Measurements from ENCODE around the gene MST1. TPM values are rescaled to one million over a fixed set of nuclear protein-coding genes. Genes with fewer than 3 reads are reported as not detected.
"Not testable (repeated sequence)": the region's sequence is repeated elsewhere in the genome, so short reads cannot be mapped to it uniquely, and the experiment has no call there.

The MST1 gene
- total and polyA plus RNA-seq, 5 experiments from 2014 or later: 0.29 to 13.7 (median 1.1) TPM

DNA sequence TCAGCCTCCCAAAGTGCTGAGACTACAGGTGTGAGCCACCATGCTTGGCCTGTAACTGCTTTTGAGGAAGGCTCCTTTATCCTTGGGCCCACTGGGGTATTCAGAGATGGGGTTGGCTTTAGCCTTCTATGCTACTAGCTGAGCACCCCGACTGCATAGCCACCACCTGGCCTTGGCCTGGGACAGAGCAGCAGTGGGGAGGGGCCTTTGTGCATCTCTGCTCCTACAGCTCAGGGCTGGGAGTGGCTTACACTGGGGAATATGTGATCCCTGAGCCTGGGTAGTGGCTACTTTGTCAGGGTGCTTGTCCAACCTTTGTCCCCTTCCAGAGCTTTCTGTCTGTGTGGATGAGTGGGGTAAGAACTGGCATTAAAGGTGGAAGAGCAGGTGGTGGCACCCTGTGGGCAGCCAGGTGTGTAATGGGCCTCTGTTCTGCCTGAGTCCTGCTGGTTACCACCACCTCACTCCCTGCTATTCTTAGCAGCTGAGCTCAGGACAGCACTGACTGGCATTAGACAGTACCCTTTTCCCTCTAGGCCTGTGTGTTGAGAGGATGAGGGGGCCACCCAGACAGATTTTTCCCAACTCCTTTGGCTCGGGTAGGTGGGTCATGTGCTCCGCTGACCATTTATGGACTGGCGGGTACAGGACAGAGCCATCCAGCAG, 6.2 kb upstream of the MST1 start:
- DNase-seq, H3K4me3 Mint-ChIP-seq, POLR2A ChIA-PET, H3K9me3 Mint-ChIP-seq, H3K27me3 Mint-ChIP-seq, ATAC-seq: not testable (repeated sequence)
- Mint-ChIP-seq H3K4me1 (peaks cover 8 to 21% (median 20%) of the 10 kb centered on the region in 4 donors), H3K36me3 (peaks cover 0 to 11% (median 0%) of the 10 kb centered on the region in 3 donors), H3K27ac (peak overlapping the region in 1 of 10 donors; percentile 38)

DNA sequence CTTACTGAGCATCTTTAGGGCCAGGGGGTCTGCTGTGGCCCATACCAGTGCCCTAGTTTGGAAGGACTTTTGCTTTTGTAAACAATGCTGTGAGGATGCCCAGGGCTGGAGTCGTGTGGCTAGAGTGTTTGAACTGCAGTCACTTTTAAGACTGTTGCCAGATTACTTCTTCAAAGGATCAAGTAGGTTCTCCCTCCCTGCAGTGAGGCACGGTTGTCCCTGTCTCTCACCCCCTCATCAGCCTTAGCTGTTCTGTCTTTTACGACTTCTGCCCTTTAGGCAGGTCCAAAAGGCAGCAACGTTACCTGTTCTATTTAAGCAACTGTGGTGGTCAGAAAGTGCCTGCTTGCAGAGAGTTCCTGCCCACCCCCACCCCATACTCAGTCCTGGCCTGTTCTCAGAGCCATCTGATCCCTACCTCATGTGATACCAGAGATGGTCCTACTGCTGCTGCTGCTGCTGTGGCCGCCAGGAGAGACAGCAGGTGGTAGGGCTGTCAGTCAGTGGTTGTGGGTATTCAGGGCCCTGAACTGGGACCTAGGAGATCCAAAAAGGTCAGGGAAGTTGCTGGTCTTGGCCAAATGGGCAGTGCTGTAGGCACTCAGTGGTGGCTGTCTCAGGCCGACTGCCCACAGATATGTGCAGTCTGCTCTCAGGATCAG, 5.3 kb upstream of the MST1 start:
- POLR2A ChIA-PET, H3K36me3 Mint-ChIP-seq, ATAC-seq, DNase-seq, H3K9me3 Mint-ChIP-seq, H3K27ac Mint-ChIP-seq, H3K27me3 Mint-ChIP-seq: not testable (repeated sequence)
- H3K4me3 Mint-ChIP-seq: peak overlapping the region in 1 of 10 donors; percentile 15
- peaks cover 13 to 30% (median 28%) of the 10 kb centered on the region in 4 donors for H3K4me1 Mint-ChIP-seq

DNA sequence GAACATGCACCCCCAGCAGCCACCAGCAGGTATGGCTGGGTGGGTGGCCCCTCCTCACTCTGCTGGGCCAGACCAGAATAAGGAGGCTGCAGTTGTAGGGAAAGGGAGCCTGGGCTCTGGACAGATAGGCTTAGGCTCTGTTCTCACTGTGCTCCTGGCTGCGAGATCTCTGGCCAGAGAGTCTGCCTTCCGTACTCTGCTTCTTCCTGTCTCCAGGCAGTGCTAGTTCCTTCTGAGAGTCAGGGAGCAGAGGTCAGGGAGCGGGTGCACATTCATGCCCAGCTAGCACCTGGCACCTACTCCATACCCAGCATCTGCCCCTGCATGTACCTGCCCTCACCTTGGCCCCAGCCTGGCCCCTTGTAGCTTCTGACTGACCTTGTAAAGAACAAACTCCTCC, 2.2 kb upstream of the MST1 start:
- peak overlapping the region in 3 of 10 donors; percentile 29 to 41 (median 34) for H3K27ac Mint-ChIP-seq
- H3K36me3 Mint-ChIP-seq, H3K9me3 Mint-ChIP-seq, ATAC-seq, DNase-seq, POLR2A ChIA-PET, H3K27me3 Mint-ChIP-seq: not testable (repeated sequence)
- H3K4me3 Mint-ChIP-seq: peak overlapping the region in 6 of 10 donors; percentile 36 to 98 (median 96)
- peaks cover 17 to 48% (median 45%) of the 10 kb centered on the region in 4 donors for H3K4me1 Mint-ChIP-seq

DNA sequence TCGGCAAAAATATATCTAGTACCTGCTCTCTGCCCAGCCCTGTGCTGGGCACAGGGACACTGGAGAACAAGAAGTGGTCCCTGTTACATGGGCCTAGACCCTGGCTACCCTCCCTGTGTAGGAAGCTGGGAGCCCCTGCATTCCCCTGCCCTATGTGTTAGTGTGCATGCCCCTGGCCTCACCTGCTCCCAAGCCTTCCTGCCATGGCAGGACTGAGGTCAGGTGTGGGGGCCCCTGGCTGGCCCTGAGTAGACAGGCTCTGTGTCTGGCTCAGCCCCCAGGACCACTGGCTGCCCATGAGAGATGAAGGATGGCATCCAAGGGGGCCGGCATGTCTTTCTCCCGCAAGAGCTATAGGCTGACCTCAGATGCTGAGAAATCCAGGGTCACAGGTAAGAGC, 1.6 kb upstream of the MST1 start:
- Mint-ChIP-seq H3K4me1 (peaks cover 17 to 50% (median 47%) of the 10 kb centered on the region in 4 donors), H3K4me3 (peak overlapping the region; percentile 92 to 98 (median 96)), H3K27ac (peak overlapping the region in 7 of 10 donors; percentile 20 to 77 (median 41))
- H3K9me3 Mint-ChIP-seq, H3K36me3 Mint-ChIP-seq, DNase-seq, POLR2A ChIA-PET, ATAC-seq, H3K27me3 Mint-ChIP-seq: not testable (repeated sequence)

DNA sequence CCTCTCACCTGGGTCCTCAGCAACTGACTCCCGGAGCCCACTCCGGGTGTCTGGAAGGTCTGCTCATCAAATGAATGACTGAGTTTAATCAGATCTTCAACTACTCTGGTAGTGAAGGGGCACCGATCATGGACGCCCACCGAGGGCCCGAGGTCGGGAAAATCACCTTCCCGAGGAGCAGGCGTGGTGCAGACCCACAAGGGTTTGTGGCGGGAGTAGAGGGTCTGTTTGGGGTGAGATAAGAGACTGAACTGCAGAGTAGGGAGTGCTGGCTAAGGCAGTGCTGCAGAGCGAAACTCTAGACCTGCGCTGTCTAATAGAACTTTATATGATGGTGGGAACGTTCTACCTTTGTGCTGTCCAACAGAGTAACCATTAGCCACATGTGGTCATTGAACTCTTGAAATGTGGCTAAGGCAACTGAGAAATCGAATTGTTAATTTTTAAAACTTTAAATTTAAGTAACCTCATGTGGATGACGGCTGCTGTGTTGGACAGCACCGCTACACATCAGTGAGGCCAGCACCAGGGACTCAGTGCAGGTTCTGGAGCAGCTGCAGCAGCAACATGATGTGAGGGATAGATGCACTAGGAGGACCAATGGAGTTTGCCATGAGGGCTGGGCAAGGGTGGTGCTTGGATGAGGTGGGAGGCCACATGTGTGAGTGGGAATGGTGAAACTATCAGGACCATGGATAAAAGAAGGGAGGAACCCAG, 792 bp upstream of the MST1 start:
- H3K36me3 Mint-ChIP-seq, H3K9me3 Mint-ChIP-seq, ATAC-seq, H3K27me3 Mint-ChIP-seq: not testable (repeated sequence)
- DNase-seq: peak in 1 of 10 donors; percentile 10
- Mint-ChIP-seq H3K4me3 (peak overlapping the region; percentile 92 to 98 (median 96)), H3K4me1 (peaks cover 17 to 54% (median 47%) of the 10 kb centered on the region in 4 donors), H3K27ac (peak overlapping the region; percentile 33 to 99 (median 98))
- POLR2A ChIA-PET: interaction anchor here (0.6 to 1.1 kb wide), 4 partner anchors 15 to 360 kb away, joined by 3 to 4 read pairs (median 3); no protein-coding TSS in a partner anchor

DNA sequence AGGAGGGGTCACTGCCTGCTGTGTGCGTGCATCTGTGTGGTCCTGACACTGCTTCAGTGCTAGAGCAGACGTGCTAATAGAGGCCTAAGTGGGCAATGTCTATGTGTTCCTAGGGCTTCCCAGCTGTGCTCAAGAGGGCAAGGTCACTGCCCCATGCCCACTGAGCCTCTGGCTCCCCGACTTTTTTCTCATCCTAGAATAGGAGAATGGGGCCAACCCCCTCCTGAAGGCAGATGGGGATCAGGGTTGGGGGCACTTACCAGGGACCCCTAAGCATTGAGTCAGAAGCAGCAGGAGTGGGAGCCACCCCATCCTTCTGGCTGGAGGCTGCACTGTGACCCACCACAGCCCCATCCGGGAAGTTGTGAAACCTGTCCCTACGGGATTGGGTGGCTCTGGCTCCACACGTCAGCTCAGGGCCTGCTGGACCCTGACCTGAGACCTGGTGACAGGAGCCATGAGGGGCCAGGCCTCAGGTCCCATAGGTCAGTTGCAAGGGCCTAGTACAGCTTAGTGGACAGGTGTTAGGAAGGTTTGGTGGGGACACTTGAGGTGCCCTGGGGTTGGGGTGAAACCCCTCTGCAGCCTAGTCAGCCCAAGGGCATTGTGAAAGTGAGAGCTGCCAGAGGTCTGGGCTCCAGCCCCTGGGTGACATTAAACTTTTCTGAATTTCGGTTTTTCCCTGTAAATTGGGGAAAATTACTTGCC, 782 bp downstream of the MST1 start:
- Mint-ChIP-seq H3K4me1 (peaks cover 15 to 48% (median 45%) of the 10 kb centered on the region in 4 donors), H3K27ac (peak overlapping the region; percentile 93 to 99 (median 98)), H3K4me3 (peak overlapping the region; percentile 92 to 98 (median 96))
- DNase-seq, H3K9me3 Mint-ChIP-seq, H3K27me3 Mint-ChIP-seq, ATAC-seq, H3K36me3 Mint-ChIP-seq: not testable (repeated sequence)
- POLR2A ChIA-PET: interaction anchor here (0.6 to 1.5 kb wide), 3 partner anchors 10 to 619 kb away, joined by 3 to 5 read pairs (median 3); no protein-coding TSS in a partner anchor

DNA sequence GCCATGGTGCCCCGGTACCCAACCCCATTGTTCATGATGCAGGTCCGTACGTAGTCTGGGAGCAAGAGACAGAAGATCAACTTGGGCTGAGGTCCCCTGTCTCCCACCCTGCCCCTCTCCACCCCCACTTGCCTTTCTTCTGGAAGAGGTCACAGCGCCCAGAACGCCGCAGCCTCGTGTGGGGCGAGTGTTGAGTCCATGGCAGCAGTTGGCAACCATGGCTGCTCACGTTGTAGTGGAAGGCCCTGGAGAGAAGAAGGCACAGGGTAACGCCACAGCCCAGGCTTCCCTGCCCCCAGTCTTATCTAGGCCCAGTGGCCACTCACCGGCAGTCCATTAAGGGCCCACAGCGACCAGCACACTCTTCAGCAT, 1.9 kb downstream of the MST1 start:
- H3K9me3 Mint-ChIP-seq, H3K27me3 Mint-ChIP-seq, ATAC-seq, DNase-seq, POLR2A ChIA-PET, H3K36me3 Mint-ChIP-seq: not testable (repeated sequence)
- Mint-ChIP-seq H3K4me3 (peak overlapping the region in 9 of 10 donors; percentile 50 to 98 (median 76)), H3K4me1 (peaks cover 12 to 45% (median 42%) of the 10 kb centered on the region in 4 donors), H3K27ac (peak overlapping the region in 2 of 10 donors; percentile 20 to 85)

DNA sequence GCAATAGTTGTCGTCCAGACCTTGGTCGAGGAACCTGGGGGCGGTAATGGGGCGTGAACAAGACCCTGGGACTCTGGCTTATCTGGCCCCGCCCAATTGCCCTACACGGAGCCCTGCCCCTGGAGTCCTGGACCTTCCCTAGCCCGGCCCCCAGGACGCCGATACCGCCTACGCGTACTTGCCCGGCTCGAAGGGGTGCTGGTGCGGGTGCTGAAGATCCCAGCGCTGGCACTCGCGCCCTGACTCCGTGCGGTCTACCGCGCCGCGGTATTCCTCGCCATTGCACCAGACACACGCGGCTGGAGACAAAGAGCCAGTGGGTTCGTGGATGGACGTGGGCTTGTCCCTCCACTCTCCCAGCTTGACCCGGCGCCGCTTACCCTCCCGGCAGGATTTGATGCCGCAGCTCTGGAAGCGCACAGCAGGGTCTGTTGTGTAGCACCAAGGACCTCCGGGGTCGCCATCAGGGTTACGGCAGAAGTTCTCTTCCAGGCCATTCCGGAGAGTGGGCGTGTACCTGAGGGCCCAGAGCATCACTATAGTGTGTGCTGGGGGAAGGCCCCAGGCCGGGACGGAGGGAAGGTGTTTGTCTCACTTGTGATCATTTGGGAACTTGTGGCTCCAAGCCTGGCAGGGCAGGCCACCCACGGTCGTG, 2.4 kb downstream of the MST1 start:
- H3K36me3 Mint-ChIP-seq, H3K27me3 Mint-ChIP-seq, POLR2A ChIA-PET, H3K9me3 Mint-ChIP-seq: not testable (repeated sequence)
- ATAC-seq: peak; percentile 29 to 39
- H3K4me3 Mint-ChIP-seq: peak overlapping the region; percentile 29 to 98 (median 66)
- peak in 7 of 10 donors; percentile 10 to 54 (median 28) for DNase-seq
- peak overlapping the region in 1 of 10 donors; percentile 85 for H3K27ac Mint-ChIP-seq
- peaks cover 12 to 44% (median 39%) of the 10 kb centered on the region in 4 donors for H3K4me1 Mint-ChIP-seq

DNA sequence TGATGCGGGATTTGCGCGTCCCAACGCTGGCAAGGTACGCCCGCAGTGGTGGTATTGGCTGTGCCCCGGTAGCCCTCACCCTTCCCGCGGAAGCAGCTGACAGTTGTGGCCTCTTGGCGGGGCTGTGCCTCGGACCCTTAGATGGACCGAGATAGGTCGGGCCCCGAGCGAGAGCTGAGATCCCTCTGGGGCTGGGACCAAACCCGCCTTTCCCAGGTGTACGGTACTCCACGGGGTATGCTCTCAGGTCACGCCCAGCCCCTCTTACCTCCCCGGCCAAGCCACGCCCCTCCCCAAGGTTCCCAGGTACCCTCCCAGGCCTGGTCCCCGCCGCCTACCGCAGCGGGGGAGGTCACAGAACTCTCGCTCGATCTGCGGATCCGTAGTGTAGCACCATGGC, 2.9 kb downstream of the MST1 start:
- POLR2A ChIA-PET, H3K27me3 Mint-ChIP-seq, H3K36me3 Mint-ChIP-seq, H3K9me3 Mint-ChIP-seq: not testable (repeated sequence)
- peaks cover 12 to 41% (median 36%) of the 10 kb centered on the region in 4 donors for H3K4me1 Mint-ChIP-seq
- H3K4me3 Mint-ChIP-seq: peak overlapping the region; percentile 54 to 98 (median 74)
- DNase-seq (peak in 7 of 10 donors; percentile 19 to 52 (median 37)), ATAC-seq (peak; percentile 48 to 51)
- H3K27ac Mint-ChIP-seq: peak overlapping the region in 3 of 10 donors; percentile 20 to 48 (median 33)

DNA sequence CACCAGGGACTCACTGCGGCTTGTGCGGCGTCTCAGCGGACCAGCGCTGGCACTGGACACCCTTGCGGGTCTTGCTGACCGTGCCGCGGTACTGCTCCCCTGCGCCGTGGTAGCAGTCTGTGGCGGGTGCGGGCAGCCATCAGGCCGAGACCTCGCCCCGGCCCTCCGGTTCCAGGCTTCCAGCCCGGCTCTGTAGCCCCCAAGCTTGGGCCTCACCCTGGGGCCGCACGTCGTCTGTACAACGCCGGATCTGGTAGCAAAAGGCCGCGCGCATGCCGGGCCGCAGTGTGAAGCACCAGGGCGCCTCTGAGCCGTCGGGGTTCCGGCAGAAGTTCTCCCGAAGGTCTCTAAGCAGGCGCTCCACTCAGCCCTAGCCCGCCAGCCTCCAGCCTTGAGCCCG, 3.4 kb downstream of the MST1 start:
- DNase-seq, H3K9me3 Mint-ChIP-seq, H3K36me3 Mint-ChIP-seq, H3K27me3 Mint-ChIP-seq, POLR2A ChIA-PET, H3K27ac Mint-ChIP-seq: not testable (repeated sequence)
- H3K4me3 Mint-ChIP-seq: peak overlapping the region in 5 of 10 donors; percentile 19 to 98 (median 75)
- H3K4me1 Mint-ChIP-seq: peaks cover 9 to 36% (median 31%) of the 10 kb centered on the region in 4 donors
- peak; percentile 0 to 6 for ATAC-seq

DNA sequence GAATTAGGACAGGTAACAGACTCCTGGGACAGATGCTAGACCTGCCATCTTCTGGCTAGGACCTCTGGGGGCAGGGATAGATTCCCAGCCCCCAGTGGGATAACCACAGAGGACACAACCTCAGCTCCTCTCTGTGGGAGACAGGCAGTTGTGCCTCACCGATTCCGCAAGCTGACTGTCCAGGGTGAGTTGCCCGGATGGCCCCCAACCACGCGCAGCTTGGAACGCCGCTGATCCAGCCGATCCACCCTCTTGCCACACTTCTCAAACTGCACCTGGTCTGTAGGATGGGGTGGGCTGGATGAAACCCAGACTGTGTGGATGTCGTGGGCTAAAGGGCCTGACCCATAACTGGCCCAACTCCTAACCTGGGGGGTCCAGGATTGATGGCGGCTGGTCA, 4.2 kb downstream of the MST1 start:
- H3K9me3 Mint-ChIP-seq, H3K27me3 Mint-ChIP-seq, ATAC-seq, POLR2A ChIA-PET, DNase-seq: not testable (repeated sequence)
- Mint-ChIP-seq H3K4me3 (peak overlapping the region in 7 of 10 donors; percentile 20 to 61 (median 28)), H3K36me3 (peaks cover 0 to 17% (median 5%) of the 10 kb centered on the region in 3 donors), H3K27ac (peak overlapping the region in 1 of 10 donors; percentile 59), H3K4me1 (peaks cover 8 to 29% (median 25%) of the 10 kb centered on the region in 4 donors)

DNA sequence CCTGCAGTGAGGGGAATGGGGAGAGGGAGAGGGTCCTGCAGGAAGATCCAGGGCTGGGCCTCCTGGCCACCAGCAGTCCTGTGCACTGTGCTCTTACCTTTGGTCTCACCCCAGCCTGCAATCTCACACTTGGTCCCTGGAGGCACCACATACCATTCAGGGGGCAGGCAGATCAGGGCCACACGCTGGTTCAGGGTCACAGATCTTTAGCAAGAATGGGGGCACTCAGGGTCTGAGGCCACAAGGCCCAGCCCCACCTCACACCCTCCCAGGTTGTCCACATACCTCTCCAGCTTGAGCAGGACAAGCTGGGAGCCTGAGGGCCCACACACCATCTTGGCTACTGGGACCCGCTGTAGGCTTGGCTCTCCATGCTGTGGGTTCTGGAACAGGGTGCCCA, 4.8 kb downstream of the MST1 start:
- H3K9me3 Mint-ChIP-seq, POLR2A ChIA-PET, H3K27me3 Mint-ChIP-seq, H3K27ac Mint-ChIP-seq, DNase-seq, ATAC-seq: not testable (repeated sequence)
- peak overlapping the region in 2 of 10 donors; percentile 26 to 28 for H3K4me3 Mint-ChIP-seq
- peaks cover 0 to 22% (median 5%) of the 10 kb centered on the region in 3 donors for H3K36me3 Mint-ChIP-seq
- H3K4me1 Mint-ChIP-seq: peaks cover 9 to 29% (median 23%) of the 10 kb centered on the region in 4 donors

All from naive thymus-derived CD8-positive, alpha-beta T cell (primary cell).